Adrenal gland (tissue), 12 donors: Measurements from ENCODE around the gene KIAA2012. TPM values are rescaled to one million over a fixed set of nuclear protein-coding genes. Genes with fewer than 3 reads are reported as not detected.
A peak's percentile ranks its signal among the peaks of the same experiment; 100 is the strongest.
"Not testable (repeated sequence)": the region's sequence is repeated elsewhere in the genome, so short reads cannot be mapped to it uniquely, and the experiment has no call there.

Experiments
- DNase-seq, 7 donors: peaks; one replicate each; pipeline ENCODE4 v3.0.0-alpha.2; 2019 to 2020
- H3K27ac ChIP-seq, 5 donors: fragments of 200-600 bp; sonication (generic) in 4 of 5; 1 replicate in 3 of 5; 2 replicates in 2 of 5; pipeline versions ENCODE4 v1.5.1 to v1.8.0; 2016 to 2020; ENCODE audit warnings: mild to moderate bottlenecking in 1 of 5
- H3K27me3 ChIP-seq: fragments of 200-600 bp; 2 replicates; pipeline ENCODE4 v1.8.0; 2021
- H3K36me3 ChIP-seq, 2 donors: fragments of 200-600 bp; replicated peaks in 1 of 2; 1 replicate in 1 of 2; 2 replicates in 1 of 2; pipeline versions ENCODE4 v1.5.1 to v1.8.0; 2018 to 2022
- H3K4me1 ChIP-seq, 2 donors: fragments of 200-600 bp; replicated peaks in 1 of 2; 1 replicate in 1 of 2; 2 replicates in 1 of 2; pipeline versions ENCODE4 v1.5.1 to v1.8.0; 2018 to 2021
- H3K4me3 ChIP-seq, 4 donors: fragments of 200-600 bp; sonication (generic) in 3 of 4; one replicate each; pipeline ENCODE4 v1.5.1; 2016 to 2018
- H3K9me3 ChIP-seq, 3 donors: fragments of 200-600 bp; sonication (generic) in 1 of 3; replicated peaks in 1 of 3; 1 replicate in 2 of 3; 2 replicates in 1 of 3; pipeline versions ENCODE4 v1.5.1 to v1.8.0; 2016 to 2021
- POLR2A ChIP-seq, 2 donors: fragments of 450-650 bp; IDR thresholded peaks; one replicate each; pipeline ENCODE4 v1.6.1; 2017; ENCODE audit warnings: antibody characterized with exemption in 2 of 2, mild to moderate bottlenecking in 2 of 2, moderate library complexity in 1 of 2
- WGBS, 4 donors: extraction: QIAGEN DNeasy Blood & Tissue Kit in 2 of 4; methylation state at CpG; one replicate each; pipeline versions ENCODE4 v1.1.5 to v1.1.7; 2013 to 2017; 5-methylcytosine and 5-hydroxymethylcytosine counted together
- intact Hi-C, 2 donors: fragments of 100-400 bp; cut with DNase I; formaldehyde crosslinking; loops; one replicate each; pipeline versions ENCODE4 v1.14.1 to v1.15.0; 2022 to 2023
- polyA plus RNA-seq, 3 donors: library from polyadenylated mRNA; stranded (reverse); fragments of 200-250 nt in 2 of 3; fragments of 350-450 nt in 1 of 3; fragmentation: Illumina TruSeq in 1 of 3; extraction: RNeasy Lipid Tissue Mini Kit (QIAGEN cat#74804) in 1 of 3; gene quantifications; one replicate each; pipeline ENCODE4 v1.2.3, GENCODE V29; 2013 to 2014
- total RNA-seq, 9 donors: library from RNA; depleted of rRNA in 4 of 9; stranded (reverse); fragments of >200 nt in 4 of 9; fragments of 120-200 nt in 1 of 9; fragmentation: NEBNext Ultra II Directional in 1 of 9; extraction: Animal tissue kit (Norgen Biotek cat#: 25700) in 1 of 9; gene quantifications; one replicate each; pipeline versions ENCODE4 v1.1.0 to v1.2.4, GENCODE V29; 2013 to 2023
- TF ChIP-seq, protein P1 (sequence below), 6 experiments: fragments of 450-650 bp in 4 of 6; fragments of 200-600 bp in 2 of 6; sonication (generic) in 1 of 6; IDR thresholded peaks; 1 replicate in 5 of 6; 2 replicates in 1 of 6; pipeline versions ENCODE4 v1.5.1 to v1.8.0; 2016 to 2021; ENCODE audit warnings: antibody characterized with exemption in 6 of 6, mild to moderate bottlenecking in 2 of 6, moderate library complexity in 1 of 6
- donor health status: healthy with polysubstance abuse.
- donor health status: Bipolar disorder and iron deficiency.
- donor health status: DM: yes; HTN: yes; CAD: no.
- donor health status: DM: no; HTN: no; CAD: no.
- donor health status: DM: no; HTN: no; CAD: no.
- donor health status: DM: yes; HTN: yes; CAD: no.

The KIAA2012 gene
- total and polyA plus RNA-seq, 12 donors = 0.09 to 0.16 (median 0.11) TPM; not detected in 9

DNA sequence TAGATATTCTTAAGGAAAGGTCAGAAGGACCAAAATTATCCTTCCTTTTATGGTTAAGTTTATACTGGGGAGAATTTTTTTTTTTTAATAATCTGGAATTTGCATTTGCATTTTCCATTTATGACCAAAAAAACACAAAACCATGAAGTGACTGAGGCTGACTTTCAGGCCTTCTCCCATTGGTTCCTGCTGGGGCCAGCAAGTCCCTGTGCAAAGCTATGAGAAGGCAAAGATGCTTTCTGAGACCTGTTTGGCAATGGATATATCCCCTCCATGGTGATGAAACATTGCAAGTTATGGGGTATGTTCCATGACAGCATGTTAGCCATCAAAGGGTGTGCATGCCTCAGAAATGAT lies 60.8 kb downstream of the KIAA2012 start:
- no peaks in the 10 kb centered on the region for H3K9me3 ChIP-seq
- TF ChIP-seq, protein P1, sequence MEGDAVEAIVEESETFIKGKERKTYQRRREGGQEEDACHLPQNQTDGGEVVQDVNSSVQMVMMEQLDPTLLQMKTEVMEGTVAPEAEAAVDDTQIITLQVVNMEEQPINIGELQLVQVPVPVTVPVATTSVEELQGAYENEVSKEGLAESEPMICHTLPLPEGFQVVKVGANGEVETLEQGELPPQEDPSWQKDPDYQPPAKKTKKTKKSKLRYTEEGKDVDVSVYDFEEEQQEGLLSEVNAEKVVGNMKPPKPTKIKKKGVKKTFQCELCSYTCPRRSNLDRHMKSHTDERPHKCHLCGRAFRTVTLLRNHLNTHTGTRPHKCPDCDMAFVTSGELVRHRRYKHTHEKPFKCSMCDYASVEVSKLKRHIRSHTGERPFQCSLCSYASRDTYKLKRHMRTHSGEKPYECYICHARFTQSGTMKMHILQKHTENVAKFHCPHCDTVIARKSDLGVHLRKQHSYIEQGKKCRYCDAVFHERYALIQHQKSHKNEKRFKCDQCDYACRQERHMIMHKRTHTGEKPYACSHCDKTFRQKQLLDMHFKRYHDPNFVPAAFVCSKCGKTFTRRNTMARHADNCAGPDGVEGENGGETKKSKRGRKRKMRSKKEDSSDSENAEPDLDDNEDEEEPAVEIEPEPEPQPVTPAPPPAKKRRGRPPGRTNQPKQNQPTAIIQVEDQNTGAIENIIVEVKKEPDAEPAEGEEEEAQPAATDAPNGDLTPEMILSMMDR (IDR thresholded peaks at IDR 0.05) = no peak
- no peak for TF ChIP-seq POLR2A (IDR thresholded peaks at IDR 0.05)
- H3K27me3 ChIP-seq = no peaks in the 10 kb centered on the region
- H3K4me1 ChIP-seq = no peaks in the 10 kb centered on the region
- no peak for DNase-seq
- H3K36me3 ChIP-seq = no peaks in the 10 kb centered on the region
- no peak overlapping the region for H3K27ac ChIP-seq
- H3K4me3 ChIP-seq = no peak overlapping the region
- intact Hi-C loops = no loop called here

DNA sequence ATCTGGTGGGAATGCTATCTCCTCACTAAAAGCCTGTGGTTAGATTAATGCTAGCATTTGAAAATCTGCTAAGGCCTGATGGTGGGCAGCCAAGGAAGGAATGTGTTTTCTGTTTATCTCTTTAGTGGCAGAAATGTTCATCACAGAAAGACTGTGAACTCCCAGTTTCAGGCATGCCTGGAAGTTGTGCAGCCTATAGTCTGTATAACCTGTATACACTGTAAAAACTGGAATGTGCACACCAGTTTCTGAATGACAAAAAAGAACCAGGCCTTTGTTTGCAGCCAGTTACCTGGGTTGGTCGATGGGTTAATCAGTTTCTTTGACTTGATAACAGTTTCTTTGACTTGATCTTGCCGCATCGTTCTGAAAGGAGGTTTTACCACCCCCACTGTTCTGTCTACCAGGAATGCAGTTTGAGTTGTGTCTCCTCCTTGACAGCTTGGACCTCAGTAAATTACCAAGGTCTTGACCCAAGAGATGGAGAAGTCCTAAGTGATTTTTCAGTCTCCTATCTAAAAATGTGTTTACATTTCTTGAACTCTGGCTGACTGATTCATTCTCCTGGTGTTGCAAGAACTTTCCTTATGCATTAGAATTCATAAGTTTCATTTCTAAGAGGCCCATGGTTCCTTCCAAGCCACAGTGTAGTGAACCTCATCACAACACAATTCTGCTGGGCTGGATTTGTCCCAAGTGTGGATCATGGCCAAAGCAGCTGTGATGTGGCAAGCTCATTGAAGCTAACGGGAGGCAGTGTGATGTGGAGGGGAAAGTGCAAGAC lies 62.2 kb downstream of the KIAA2012 start:
- peak overlapping the region in 1 of 5 donors; percentile 20 for H3K27ac ChIP-seq
- TF ChIP-seq, protein P1 (IDR thresholded peaks at IDR 0.05) = no peak
- TF ChIP-seq POLR2A (IDR thresholded peaks at IDR 0.05) = no peak

DNA sequence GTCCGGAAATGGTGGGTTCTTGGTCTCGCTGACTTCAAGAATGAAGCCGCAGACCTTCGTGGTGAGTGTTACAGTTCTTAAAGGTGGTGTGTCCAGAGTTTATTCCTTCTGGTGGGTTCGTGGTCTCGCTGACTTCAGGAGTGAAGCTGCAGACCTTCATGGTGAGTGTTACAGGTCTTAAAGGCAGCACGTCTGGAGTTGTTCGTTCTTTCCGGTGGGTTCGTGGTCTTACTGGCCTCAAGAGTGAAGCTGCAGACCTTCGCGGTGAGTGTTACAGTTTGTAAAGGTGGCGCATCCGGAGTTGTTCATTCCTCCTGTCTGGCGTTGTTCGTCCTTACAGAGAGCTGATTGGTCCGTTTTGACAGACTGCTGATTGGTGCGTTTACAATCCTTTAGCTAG lies 63.0 kb downstream of the KIAA2012 start:
- H3K4me3 ChIP-seq, intact Hi-C loops, H3K9me3 ChIP-seq, H3K4me1 ChIP-seq, H3K27me3 ChIP-seq, DNase-seq, H3K27ac ChIP-seq, H3K36me3 ChIP-seq: not testable (repeated sequence)
- 89 to 92% (median 91%) methylated on average over 18 of the region's 18 CpGs for WGBS, 4 donors

More for the DNA sequence above, 62.2 kb downstream of the KIAA2012 start:
- Histone ChIP-seq H3K4me3 (no peak overlapping the region), H3K36me3 (no peaks in the 10 kb centered on the region), H3K9me3 (no peaks in the 10 kb centered on the region), H3K4me1 (no peaks in the 10 kb centered on the region), H3K27me3 (no peaks in the 10 kb centered on the region)
- peak in 6 of 7 donors; percentile 44 to 85 (median 58) for DNase-seq
- WGBS, 4 donors = 54 to 68% (median 62%) methylated on average over 4 of the region's 4 CpGs
- intact Hi-C loops = no loop called here

DNA sequence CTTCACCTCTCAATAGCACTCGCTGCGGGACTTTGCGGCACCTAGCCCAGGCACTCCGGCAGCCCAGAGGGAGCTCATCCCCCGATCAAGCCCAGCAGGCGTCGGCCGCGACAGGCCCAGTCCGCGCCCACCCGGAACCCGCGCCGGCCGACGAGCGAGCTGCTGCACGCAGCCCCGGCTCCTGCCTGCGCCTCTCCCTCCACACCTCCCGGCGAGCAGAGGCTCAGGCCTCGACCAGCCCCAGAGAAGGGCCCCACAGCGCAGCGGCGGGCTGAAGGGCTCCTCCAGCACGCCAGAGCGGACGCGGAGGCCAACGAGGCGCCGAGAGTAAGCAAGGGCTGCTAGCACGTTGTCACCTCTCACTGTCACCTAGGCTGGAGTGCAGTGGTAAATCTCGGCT lies 63.5 kb downstream of the KIAA2012 start:
- Histone ChIP-seq H3K27ac (no peak overlapping the region), H3K4me1 (no peaks in the 10 kb centered on the region), H3K36me3 (no peaks in the 10 kb centered on the region), H3K9me3 (no peaks in the 10 kb centered on the region), H3K4me3 (no peak overlapping the region), H3K27me3 (no peaks in the 10 kb centered on the region)
- intact Hi-C loops = no loop called here
- DNase-seq = no peak
- WGBS, 4 donors = 92 to 97% (median 95%) methylated on average over 7 to 36 of the region's 36 CpGs
- TF ChIP-seq POLR2A (IDR thresholded peaks at IDR 0.05) = no peak
- TF ChIP-seq, protein P1 (IDR thresholded peaks at IDR 0.05) = no peak
